OCI-LY7 (cell line): ENCODE results near the gene CNTN2. TPM values are rescaled to one million over a fixed set of nuclear protein-coding genes. Genes with fewer than 3 reads are reported as not detected.

Source experiments
- BruUV-seq: library from RNA; stranded (reverse); fragments of 400-500 nt; replicated peaks from 2 replicates; lab custom pipeline; 2021; lab: Mats Ljungman, UMichigan
- CTCF ChIA-PET: fragments of 300-600 bp; sonication (Branson Sonifier 250); formaldehyde crosslinking; loops from one replicate; lab custom pipeline; 2022; ENCODE audit warnings: antibody characterized with exemption; ENCODE audit not compliant: unreplicated experiment; lab: Charles Lee
- POLR2A ChIA-PET: fragments of 300-600 bp; sonication (Branson Sonifier 250); formaldehyde crosslinking; loops from one replicate; lab custom pipeline; 2022; ENCODE audit warnings: antibody characterized with exemption; lab: Charles Lee
- DNase-seq: peaks from one replicate; pipeline ENCODE4 v3.0.0-alpha.2; 2015; ENCODE audit warnings: low spot score
- H2AFZ ChIP-seq: fragments of 200-600 bp; sonication (generic), shearing (Covaris generic); 2 replicates; pipeline ENCODE4 v1.6.1; 2014; ENCODE audit warnings: mild to moderate bottlenecking, antibody characterized with exemption, low read length, moderate library complexity
- H3K27ac ChIP-seq: fragments of 200-600 bp; sonication (generic); 2 replicates; pipeline ENCODE4 v1.5.1; 2014; ENCODE audit warnings: mixed run types, low read depth, mild to moderate bottlenecking, moderate library complexity, low read length, inconsistent platforms; ENCODE audit not compliant: poor library complexity, severe bottlenecking
- H3K36me3 ChIP-seq: fragments of 200-600 bp; sonication (generic); 2 replicates; pipeline ENCODE4 v1.6.1; 2014; ENCODE audit warnings: mild to moderate bottlenecking, antibody characterized with exemption, low read length, moderate library complexity, mixed read lengths; ENCODE audit not compliant: insufficient read depth
- H3K4me1 ChIP-seq: fragments of 200-600 bp; sonication (generic); 2 replicates; pipeline ENCODE4 v1.5.1; 2014; ENCODE audit warnings: mild to moderate bottlenecking, low read length; ENCODE audit not compliant: insufficient read depth, poor library complexity, severe bottlenecking
- H3K4me2 ChIP-seq: fragments of 200-600 bp; sonication (generic); 2 replicates; pipeline ENCODE4 v1.6.1; 2014; ENCODE audit warnings: mild to moderate bottlenecking, low read length
- H3K4me3 ChIP-seq: fragments of 200-600 bp; sonication (generic); 2 replicates; pipeline ENCODE4 v1.5.1; 2014; ENCODE audit warnings: mild to moderate bottlenecking, low read depth, low read length; ENCODE audit not compliant: poor library complexity, severe bottlenecking
- H3K79me2 ChIP-seq: fragments of 200-600 bp; sonication (generic); 2 replicates; pipeline ENCODE4 v1.6.1; 2016; ENCODE audit warnings: low read depth, mild to moderate bottlenecking, low read length, moderate library complexity, mixed read lengths; ENCODE audit not compliant: insufficient read depth
- H3K9me2 ChIP-seq: fragments of 200-600 bp; sonication (generic); 2 replicates; pipeline ENCODE4 v1.6.1; 2016; ENCODE audit warnings: mild to moderate bottlenecking, low read length, mixed read lengths; ENCODE audit not compliant: insufficient read depth
- H3K9me3 ChIP-seq: fragments of 200-600 bp; sonication (generic); 2 replicates; pipeline ENCODE4 v1.6.1; 2014; ENCODE audit warnings: mild to moderate bottlenecking, mixed run types, low read length, mixed read lengths
- H4K20me1 ChIP-seq: fragments of 200-600 bp; sonication (generic); 2 replicates; pipeline ENCODE4 v1.6.1; 2014; ENCODE audit warnings: mild to moderate bottlenecking, antibody characterized with exemption, low read length, moderate library complexity, mixed read lengths; ENCODE audit not compliant: insufficient read depth
- EZH2phosphoT487 ChIP-seq: fragments of 200-600 bp; sonication (generic); IDR thresholded peaks from 2 replicates; pipeline ENCODE4 v1.6.1; 2018; ENCODE audit warnings: low read depth, borderline replicate concordance, mild to moderate bottlenecking, mixed run types, antibody characterized with exemption, low read length, moderate library complexity, mixed read lengths
- intact Hi-C: fragments of 100-400 bp; cut with micrococcal nuclease; formaldehyde crosslinking; loops from one replicate; pipeline ENCODE4 v1.10.0; 2022; ENCODE audit not compliant: unreplicated experiment
- total RNA-seq, 2 experiments: library from RNA; depleted of rRNA in 1 of 2; stranded (reverse); fragments of >200 nt in 1 of 2; shearing (Covaris generic) in 1 of 2; gene quantifications; 2 replicates each; pipeline ENCODE4 v1.2.3, GENCODE V29; 2014 to 2022
- TF ChIP-seq, protein P1 (sequence below): fragments of 200-600 bp; sonication (generic); conservative IDR thresholded peaks from 2 replicates; pipeline ENCODE4 v1.5.1; 2014; ENCODE audit warnings: mild to moderate bottlenecking, antibody characterized with exemption, low read length, moderate library complexity, mixed read lengths

CNTN2 gene
- total RNA-seq, 2 experiments from 2014 or later: not detected

DNA sequence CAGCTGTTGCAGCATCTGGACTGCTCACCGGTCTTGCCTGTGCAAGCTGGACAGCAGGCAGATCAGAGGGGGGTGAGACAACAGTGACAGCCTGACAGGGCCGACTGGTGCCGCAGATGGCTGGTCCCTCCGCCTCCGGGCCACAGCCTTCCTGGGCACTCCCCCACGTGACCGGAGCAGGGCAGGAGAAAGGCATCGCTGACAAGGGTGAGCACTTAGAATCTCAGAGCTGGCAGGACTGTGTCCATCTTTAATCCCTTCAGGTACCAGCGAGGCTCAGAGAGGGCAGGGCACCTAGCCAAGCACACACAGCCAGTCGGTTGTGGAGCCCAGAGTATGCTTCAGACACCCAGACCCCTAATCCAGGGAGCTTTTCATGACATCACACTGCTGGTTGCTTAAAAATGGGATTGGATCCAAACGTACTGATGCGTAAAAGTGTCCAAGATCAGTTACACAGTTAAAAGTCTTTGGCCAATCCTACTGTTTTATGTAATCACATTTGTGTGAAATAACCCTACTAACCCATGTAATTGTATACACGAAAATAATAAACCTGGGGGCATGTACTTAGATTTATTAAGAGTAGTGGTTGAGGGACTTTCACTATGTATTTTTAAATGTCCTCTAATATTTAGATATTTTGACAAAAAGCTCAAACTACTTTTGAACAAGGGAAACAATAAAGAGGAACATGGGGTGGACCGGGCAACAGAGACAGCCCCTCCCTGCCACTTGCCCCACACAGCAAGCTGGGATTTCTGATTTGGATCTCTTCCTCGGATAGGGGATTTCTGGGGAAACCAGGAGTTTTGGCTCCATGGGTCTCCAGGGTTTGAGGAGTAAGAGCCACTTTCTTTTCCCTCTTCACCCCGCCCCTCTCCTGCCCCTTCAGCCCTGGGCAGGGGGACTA lies 758 bp upstream of the CNTN2 start:
- DNase-seq: no peak
- BruUV-seq: no TSS peak
- TF ChIP-seq, protein P1, sequence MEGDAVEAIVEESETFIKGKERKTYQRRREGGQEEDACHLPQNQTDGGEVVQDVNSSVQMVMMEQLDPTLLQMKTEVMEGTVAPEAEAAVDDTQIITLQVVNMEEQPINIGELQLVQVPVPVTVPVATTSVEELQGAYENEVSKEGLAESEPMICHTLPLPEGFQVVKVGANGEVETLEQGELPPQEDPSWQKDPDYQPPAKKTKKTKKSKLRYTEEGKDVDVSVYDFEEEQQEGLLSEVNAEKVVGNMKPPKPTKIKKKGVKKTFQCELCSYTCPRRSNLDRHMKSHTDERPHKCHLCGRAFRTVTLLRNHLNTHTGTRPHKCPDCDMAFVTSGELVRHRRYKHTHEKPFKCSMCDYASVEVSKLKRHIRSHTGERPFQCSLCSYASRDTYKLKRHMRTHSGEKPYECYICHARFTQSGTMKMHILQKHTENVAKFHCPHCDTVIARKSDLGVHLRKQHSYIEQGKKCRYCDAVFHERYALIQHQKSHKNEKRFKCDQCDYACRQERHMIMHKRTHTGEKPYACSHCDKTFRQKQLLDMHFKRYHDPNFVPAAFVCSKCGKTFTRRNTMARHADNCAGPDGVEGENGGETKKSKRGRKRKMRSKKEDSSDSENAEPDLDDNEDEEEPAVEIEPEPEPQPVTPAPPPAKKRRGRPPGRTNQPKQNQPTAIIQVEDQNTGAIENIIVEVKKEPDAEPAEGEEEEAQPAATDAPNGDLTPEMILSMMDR: no peak
- no peak for TF ChIP-seq EZH2phosphoT487
- Histone ChIP-seq H4K20me1 (no peaks in the 10 kb centered on the region), H3K9me2 (no peaks in the 10 kb centered on the region), H3K27ac (no peak overlapping the region), H3K36me3 (no peaks in the 10 kb centered on the region), H2AFZ (no peak overlapping the region), H3K4me1 (no peaks in the 10 kb centered on the region), H3K4me3 (no peak overlapping the region), H3K9me3 (no peaks in the 10 kb centered on the region), H3K79me2 (no peaks in the 10 kb centered on the region), H3K4me2 (no peak overlapping the region)
- ChIA-PET CTCF (no interaction called here), POLR2A (no interaction called here)
- intact Hi-C loops: no loop called here

DNA sequence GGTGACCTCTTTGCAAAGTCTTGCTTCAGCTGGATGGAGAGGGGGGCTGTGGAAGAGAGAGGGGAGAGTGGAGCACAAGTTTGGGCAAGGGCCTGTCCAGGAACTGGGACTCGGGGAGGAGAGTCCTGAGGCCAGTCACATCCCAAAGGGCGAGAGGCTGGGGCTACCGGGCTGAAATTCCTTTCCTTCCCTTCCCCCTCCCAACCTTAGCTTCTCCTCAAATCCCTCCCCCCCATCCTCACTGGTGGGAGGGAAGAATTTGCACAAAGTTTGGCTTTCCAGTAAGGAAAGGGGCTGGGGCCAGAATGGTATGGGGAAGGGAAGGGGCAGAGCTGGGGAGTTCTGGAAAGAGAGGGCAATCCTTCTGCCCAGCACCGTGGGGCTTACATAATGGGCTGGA lies 854 bp downstream of the CNTN2 start:
- POLR2A ChIA-PET: interaction anchor here (0.7 kb wide), 1 partner anchor 124 kb away, joined by 3 read pairs; no protein-coding TSS in a partner anchor
- H3K27ac ChIP-seq: no peak overlapping the region
- no peak overlapping the region for H3K4me2 ChIP-seq
- DNase-seq: no peak
- no peaks in the 10 kb centered on the region for H3K36me3 ChIP-seq
- no peaks in the 10 kb centered on the region for H3K9me2 ChIP-seq
- H4K20me1 ChIP-seq: no peaks in the 10 kb centered on the region
- no peak overlapping the region for H2AFZ ChIP-seq
- BruUV-seq: no TSS peak
- CTCF ChIA-PET: no interaction called here
- intact Hi-C loops: no loop called here
- no peak overlapping the region for H3K4me3 ChIP-seq
- no peaks in the 10 kb centered on the region for H3K9me3 ChIP-seq
- H3K4me1 ChIP-seq: no peaks in the 10 kb centered on the region
- TF ChIP-seq, protein P1: no peak
- TF ChIP-seq EZH2phosphoT487: no peak
- no peaks in the 10 kb centered on the region for H3K79me2 ChIP-seq

DNA sequence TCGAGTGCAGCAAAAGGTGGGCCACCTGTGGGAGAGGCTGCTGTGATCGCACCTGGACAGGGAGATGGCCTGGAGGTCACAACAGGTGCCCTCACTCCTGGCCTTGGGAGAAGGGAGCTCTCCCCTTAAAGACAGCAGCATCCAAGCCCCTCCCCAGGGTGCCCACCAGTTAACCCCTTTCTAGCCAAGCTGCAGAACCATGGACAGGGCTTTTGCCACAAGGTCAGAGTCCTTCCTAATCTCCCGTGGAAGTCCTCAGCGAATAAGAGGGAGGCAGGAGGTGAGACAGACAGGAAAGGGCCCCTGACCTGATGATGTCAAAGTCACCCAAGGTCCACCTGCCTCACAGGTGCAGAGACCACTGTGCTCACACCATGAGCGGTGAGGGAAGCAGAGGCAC lies 1.7 kb downstream of the CNTN2 start:
- CTCF ChIA-PET: no interaction called here
- H3K4me3 ChIP-seq: no peak overlapping the region
- H3K9me2 ChIP-seq: no peaks in the 10 kb centered on the region
- no peaks in the 10 kb centered on the region for H4K20me1 ChIP-seq
- no peaks in the 10 kb centered on the region for H3K36me3 ChIP-seq
- no peak overlapping the region for H2AFZ ChIP-seq
- H3K79me2 ChIP-seq: no peaks in the 10 kb centered on the region
- H3K4me2 ChIP-seq: no peak overlapping the region
- H3K4me1 ChIP-seq: no peaks in the 10 kb centered on the region
- no peak overlapping the region for H3K27ac ChIP-seq
- DNase-seq: no peak
- POLR2A ChIA-PET: interaction anchor here (0.7 kb wide), 1 partner anchor 124 kb away, joined by 3 read pairs; no protein-coding TSS in a partner anchor
- H3K9me3 ChIP-seq: no peaks in the 10 kb centered on the region
- intact Hi-C loops: no loop called here
- TF ChIP-seq, protein P1: no peak
- no peak for TF ChIP-seq EZH2phosphoT487
- no TSS peak for BruUV-seq
